ENCODE data around the gene PHACTR2. TPM values are rescaled to one million over a fixed set of nuclear protein-coding genes. Genes with fewer than 3 reads are reported as not detected.
"Not testable (repeated sequence)": the region's sequence is repeated elsewhere in the genome, so short reads cannot be mapped to it uniquely, and the experiment has no call there.

The PHACTR2 gene
- total RNA-seq, 1 donor from 2014 or later = 67.4 TPM

DNA sequence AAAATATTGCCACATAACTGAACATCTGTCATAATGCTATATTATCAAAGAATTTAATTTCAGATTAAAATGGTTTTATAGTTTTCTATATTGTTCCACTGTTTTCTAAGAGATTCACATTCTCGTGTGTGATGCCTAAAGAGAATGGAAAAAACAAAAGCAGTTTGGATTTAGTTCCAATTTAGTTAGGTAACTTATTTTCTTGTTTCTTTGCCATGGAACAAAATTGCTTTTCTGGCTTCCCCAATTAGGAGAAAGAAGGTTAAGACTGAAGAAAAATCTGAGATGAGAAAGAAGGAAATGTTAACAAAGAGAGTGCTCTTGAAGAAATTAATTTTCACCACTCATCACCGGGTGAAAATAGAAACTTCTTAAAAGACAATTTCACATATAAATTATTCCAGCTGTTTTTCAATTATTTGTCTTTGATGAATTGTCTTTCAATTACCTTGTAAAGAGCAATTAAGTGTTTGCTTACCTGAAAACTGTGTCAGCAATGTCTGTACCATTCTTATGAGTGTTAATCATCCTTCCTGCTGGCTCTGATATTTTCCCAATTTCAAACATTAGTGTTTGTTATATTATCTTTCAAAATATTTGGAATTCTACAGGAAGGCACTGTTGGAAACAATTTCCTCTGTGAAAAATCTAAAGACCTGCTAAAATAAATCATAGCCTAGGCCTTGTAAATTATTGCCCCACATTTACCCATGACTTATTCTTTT is 19.5 kb downstream of the PHACTR2 start:
- DNase-seq (ENCODE audit: low spot score) = no peak

DNA sequence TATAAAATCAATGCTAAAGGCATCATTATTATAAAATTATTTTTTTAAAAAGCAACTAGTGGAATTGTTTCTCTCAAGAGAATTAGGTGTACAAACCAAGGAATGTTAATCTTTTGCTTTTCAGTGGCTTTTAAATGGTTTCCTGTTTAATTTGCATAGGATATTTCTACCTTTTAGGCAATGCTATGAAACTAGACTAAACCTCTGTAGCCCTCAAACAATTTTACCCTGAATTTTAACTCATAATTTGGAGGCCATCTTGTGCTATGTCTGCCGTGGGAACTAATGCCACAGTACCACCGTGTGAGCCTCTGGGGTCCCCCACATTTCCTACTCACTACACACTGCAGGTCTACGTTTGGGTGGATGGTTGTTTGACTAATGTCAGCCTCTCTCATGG is 20.6 kb downstream of the PHACTR2 start:
- DNase-seq (ENCODE audit: low spot score) = no peak

DNA sequence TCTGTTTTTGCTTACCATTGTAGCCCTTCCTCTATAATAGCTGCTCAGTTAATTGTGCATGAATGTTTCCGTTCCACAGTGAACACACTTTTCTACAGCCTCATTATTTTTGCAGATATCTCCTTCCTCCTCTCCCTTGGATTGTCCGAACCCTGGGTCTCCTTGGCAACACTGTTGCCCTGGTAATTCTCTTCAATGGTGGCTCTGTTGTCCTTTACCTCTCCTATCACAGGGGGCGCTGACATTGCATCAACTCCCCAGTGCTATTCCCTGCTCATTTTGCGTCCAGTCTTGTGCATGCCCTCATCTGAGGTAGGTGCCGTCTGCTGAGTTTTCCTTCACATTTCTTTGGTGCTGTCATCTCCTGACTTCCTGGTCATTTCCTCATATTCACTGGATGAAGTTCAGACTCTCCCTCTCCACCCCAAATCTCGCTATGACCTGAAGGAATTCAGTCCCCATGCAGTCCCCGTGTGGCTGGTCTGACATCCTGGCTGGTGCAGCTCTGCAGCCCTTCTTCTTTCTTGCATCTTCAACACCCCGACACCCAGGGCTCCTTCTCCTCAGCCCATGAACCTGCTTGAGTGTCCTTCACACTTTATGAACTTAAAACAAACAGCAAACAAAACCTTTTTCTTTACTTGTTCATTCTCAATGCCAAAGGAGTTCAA is 21.1 kb downstream of the PHACTR2 start:
- DNase-seq (ENCODE audit: low spot score) = no peak

DNA sequence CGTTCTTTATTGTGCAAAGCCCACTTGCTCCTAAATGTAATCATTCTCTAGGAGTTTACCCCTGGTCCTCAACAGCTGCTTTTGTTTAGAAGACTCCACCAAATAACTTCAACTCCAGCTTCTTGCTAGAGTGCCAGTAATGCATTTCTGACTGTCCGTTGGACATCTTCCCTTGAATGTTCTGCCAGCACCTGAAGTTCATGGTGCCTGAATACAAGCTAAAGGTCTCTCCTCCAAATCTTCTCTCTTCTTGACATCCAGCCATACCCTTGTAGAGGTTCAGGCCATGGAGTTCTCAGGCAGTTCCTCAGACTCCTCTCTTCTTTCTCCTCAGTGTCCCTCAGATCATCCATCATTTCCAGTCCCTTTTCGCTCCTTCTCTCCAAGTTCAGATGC is 21.7 kb downstream of the PHACTR2 start:
- DNase-seq (ENCODE audit: low spot score) = no peak

DNA sequence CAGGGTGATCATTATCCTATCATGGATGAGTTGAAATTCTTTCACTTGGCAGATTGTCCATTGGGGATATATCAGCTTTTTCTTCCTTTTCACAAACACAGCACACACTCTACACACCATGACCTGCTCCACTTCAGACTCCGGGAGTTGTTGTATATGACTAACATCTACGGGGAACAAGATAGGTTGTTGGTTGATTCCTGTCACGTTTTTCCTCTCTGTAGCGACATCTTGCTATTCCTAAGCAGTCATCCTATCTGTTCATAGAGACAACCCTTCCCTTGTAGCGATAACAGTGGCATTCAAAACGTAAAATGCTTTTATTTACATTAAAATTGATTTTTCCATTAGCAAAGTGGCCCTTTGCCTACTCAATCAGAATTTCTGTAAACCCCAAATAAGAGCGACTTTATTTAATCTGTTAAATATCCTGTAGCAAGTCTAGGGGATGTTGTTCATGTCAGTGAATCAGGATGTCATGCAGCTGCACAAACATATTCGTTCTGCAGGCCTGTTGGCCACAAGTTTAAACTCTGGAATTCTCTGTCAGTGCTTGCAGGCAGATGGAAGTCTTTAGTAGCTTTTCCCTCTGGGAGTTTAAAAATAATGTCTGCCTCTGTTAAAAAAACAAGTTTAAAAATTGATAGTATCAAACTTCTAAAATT is 23.1 kb downstream of the PHACTR2 start:
- DNase-seq (ENCODE audit: low spot score) = no peak

DNA sequence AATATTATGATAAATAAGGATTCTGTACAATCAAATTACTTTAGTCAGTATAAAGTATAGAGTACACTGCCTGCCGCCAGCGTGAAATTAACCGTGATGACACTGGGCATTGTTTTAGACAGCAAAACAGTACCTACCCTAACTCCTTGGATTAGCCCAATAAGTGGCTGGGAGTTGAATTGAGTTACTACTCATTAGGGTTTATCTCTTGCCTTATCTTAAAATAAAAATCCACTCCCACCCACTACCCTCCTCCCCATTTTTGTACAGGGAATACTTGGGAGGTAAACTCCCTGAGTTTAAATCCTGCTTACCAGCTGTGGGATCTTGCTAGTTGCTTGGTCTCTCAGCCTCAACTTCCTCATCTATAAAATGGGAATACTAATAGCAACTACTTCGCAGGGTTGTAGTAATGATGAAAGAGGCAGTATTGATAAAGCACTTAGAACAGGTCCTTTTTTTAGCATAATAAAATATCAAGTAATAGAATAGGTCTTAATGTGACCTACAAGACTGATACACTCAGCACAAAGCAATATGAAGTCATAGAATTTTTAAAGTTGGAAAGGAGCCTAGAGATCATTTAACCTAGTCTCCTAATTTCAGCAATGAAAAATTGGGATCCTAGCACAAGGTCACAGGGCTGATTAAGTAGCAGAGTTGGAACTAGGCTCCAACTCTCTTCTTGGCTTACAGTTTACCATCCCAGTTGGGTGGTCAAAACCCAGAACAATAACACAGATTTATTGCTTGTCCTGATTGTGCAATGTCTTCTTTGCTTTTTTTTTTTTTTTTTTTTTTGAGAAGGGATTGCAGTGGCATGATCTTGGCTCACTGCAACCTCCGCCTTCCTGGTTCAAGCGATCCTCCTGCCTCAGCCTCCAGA is 23.8 kb downstream of the PHACTR2 start:
- no peak for DNase-seq (ENCODE audit: low spot score)

DNA sequence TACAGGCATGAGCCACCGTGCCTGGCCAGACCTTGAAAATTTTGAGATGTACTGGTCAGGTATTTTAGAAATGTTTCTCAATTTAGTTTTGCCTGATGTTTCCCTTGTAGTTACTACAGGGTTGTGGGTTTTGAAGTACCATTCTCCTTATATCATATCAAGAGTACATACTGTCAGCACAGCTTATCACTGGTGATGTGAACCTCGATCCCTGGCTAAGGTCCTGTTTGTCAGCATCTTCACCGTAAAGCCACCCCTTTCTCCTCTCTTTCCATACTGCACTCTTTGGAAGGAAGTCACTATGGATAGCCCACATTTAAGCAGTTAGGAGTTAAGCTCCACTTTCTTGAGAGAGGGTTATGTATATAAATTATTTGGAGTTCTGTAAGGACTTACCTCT is 27.8 kb downstream of the PHACTR2 start:
- no peak for DNase-seq (ENCODE audit: low spot score)

DNA sequence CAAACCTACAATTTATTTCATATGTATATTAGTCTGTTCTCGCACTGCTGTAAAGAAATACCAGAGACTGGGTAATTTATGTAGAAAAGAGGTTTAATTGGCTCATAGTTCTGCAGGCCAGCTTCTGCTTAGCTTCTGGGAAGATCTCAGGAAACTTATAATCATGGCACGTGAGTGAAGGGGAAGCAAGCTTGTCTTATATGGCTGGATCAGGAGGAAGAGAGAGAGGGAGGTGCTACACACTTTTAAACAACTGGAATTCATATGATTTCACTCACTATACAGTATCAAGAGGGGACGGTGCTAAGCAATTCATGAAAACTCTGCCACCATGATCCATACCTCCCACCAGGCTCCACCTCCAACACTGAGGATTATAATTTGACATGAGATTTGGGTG is 29.9 kb downstream of the PHACTR2 start:
- no peak for DNase-seq (ENCODE audit: low spot score)

DNA sequence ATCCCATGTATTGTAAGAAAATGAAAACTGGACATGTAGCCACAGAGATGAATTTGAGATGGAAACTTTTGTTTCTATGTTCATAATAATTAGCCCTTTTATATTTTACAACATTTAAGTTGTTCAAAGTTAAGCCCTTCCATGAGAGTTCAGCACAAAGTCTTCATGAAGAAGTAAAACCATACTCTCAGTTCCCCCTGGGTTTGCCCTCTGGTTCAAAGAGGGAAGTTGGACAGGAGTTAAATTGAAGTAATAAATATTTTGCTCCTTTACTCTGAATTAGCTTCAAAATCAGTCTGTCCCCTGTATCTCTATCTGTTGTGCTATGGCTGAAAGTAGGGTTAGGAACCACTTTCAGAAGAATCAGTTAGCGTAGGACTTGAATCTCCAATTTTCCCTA is 31.1 kb downstream of the PHACTR2 start:
- DNase-seq (ENCODE audit: low spot score) = no peak

DNA sequence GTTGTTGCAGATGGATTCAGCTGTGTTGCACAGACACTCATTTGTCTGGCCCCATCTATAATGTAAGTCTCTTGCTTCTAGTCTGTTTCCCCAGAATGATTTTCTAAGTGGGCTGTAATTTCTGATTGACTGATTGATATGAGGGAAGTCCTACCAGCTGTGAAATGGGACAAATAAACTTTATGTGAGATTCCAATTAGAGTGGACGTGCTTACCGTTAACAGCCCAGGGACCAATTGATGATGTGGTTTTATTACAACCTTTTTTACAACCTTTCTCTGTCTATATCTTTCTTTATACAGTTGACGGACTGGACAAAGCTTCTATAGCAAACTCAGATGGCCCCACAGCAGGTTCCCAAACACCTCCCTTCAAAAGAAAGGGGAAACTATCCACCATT is 33.9 kb downstream of the PHACTR2 start:
- no peak for DNase-seq (ENCODE audit: low spot score)

DNA sequence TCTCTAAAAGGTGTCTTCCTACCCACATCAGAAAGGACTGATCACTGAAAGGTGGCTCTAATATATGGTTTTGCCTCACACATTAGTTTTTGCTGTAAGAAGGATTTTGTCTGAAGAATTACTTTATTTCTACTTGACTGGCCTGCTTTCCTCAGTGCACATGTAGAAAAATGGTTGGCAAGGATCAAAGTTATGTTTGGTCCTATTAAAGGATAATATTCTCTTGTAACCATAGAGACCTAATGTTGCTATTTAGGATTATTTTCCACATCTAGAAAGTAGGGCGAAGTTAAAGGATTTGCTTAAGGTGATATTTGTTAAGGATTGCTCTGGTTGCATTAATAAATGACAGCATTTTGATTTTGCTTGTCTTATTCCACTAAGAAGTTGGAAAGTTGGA is 40.7 kb downstream of the PHACTR2 start:
- no peak for DNase-seq (ENCODE audit: low spot score)

DNA sequence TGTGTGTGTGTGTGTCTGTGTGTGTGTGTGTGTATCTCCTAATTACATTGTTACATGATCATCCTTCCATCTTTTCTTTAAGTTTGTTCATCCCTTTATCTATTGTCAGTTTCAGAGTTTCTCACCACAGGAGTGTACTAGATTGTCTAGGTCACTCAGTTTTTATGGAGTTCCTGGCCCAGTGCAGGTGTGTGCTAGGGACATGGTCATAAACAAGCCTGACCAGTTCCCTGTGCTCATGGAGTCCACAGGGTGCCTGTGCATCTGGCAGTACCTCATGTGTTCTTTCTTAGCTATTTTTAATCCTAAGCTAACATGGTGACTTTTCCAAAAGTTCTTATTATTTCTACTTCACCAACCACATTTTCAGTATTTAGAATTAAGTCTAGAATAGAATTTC is 43.9 kb downstream of the PHACTR2 start:
- DNase-seq (ENCODE audit: low spot score) = no peak

DNA sequence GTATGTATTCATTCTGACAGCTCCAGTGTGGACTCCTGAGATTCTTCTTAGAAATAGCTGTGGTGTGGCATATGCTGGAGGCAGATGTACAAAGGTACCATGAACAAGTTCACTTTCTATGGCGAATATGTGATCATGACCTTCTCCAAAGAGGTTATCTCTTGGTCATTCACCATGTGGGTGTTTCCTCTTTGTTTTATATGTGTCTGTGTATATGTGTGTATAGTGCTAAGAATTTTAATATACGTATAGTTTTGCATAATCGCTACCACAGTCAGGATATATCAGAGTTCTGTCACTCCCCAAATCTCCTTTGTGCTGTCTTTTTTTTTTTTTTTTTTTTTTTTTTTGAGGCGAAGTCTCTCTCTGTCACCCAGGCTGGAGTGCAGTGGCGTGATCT is 47.1 kb downstream of the PHACTR2 start:
- no peak for DNase-seq (ENCODE audit: low spot score)

DNA sequence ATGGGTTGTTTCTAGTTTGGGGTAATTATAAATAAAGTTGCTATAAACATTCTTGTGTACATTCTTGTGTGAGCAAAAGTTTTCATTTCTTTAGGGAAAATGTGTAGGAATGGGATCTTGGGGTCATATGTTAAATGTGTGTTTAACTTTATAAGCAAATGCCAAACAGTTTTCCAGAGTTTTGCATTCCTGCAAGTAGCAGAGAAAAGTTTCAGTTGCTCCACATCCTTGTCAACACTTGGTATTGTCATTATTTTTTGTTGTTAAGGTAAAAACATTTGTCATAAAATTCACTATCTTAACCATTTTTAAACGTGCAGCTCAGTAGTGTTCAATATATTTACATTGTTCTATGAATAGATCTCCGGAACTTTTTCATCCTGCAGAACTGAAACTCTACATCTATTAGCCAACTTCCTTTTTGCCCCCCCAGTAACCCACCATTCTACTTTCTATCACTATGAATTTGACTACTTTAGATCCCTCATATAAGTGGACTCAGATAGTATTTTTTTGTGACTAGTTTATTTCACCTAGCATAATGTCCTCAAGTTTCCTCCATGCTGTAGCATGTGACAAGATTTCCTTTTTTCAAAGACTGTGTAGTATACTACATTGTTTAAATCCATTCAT is 48.4 kb downstream of the PHACTR2 start:
- DNase-seq (ENCODE audit: low spot score) = no peak

DNA sequence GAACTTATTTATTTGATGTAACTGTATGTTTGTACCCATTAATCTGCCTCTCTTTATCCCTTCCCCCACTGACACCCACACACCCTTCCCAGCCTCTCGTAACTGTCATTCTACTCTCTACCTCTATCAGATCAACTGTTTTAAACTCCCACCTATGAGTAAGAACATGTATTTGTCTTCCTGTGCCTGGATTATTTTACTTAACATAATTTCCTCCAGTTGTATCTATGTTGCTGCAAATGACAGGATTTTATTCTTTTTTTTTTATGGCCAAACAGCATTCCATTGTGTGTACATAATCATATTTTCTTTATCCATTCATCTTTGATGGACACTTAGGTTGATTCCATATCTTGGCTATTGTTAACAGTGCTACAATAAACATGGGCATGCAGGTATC is 49.3 kb downstream of the PHACTR2 start:
- DNase-seq (ENCODE audit: low spot score) = no peak

DNA sequence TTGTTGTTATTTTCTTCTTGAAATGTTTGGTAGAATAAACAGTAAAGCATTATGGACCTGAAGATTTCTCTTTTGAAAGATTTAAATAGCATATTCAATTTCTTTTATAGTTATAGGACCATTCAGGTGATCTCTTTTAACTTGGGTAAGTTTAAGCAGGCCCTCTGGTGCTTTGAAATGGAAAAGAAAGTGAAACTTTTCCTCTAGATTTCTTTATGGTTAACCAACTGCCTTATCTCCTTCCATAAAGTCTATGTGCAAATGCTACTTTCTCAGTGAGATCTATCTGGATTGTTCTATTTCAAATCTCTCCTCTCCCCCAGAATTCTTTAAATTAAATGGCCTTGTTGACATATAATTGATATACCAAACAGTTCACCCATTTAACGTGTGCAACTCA is 54.0 kb downstream of the PHACTR2 start:
- no peak for DNase-seq (ENCODE audit: low spot score)

DNA sequence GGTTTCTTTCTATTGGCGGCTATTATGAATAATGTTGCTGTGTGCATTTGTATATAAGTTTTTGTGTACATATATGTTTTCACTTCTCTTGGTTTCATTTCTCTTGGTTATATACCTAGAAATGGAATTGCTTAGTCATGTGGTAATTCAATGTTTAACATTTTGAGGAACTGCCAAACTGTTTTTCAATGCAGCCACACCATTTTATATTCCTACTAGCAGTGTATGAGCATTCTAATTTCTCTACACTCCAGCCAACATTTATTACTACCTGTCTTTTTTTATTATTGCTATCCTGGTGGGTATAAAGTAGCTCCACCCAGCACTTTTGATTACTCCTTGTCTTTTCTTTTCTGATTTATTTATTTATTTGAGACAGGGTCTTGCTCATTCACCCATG is 54.8 kb downstream of the PHACTR2 start:
- DNase-seq (ENCODE audit: low spot score) = no peak

DNA sequence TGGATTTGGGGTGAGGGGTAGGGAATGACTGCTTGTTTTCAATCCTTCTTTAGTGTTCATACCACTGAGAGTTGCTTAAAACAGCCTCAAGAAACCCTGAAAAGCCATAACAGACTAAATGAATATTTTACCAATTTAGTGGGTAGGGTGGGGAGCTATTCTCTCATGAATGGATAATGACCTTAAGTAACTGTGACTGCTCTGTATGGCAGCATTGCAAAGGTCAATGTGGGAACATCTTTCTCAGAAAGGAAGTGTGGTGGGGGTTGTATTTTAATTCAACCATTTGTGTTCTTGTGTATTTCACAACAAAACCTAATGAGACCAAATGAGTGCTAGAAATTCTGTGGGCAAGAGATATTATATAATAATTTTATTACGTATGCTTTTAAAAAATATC is 55.7 kb downstream of the PHACTR2 start:
- no peak for DNase-seq (ENCODE audit: low spot score)

DNA sequence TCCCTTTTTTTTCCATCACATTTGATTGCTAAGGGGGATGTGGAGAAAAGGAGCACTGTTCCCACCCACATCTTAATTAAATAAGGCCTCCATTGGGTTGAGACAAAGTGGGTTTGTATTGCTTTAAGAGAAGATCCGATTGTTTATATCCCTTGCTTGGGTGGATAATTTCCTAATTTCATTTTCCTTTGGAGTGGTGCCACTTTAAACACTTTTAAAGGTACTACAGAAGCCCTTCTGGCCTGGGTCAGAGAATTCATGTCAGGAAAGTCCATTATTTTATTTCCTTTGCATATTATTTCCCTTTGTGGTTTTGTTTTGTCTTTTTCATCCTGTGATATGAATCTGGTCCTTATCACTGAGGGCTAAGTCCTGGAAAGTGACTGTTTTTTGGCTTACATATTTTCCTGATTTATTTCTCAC is 56.9 kb downstream of the PHACTR2 start:
- DNase-seq (ENCODE audit: low spot score) = no peak

DNA sequence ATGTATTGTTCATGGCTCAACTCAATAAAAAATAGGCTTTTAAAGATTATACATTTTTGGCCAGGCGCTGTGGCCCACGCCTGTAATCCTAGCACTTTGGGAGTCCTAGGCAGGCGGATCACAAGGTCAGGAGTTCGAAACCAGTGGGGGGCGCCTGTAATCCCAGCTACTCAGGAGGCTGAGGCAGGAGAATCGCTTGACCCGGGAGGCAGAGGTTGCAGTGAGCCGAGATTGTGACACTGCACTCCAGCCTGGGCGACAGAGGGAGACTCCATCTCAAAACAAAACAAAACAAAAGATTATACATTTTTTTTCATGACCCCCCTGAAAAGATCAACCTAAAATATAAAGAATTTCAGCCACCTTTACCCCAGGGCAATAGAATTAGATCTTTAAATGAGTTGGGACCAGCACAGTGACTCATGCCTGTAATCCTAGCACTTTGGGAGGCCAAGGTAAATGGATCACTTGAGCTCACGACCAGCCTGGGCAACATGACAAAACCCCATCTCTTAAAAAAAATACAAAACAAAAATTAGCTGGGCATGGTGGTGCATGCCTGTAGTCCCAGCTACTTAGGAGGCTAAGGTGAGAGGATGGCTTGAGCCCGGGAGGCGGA is 60.4 kb downstream of the PHACTR2 start:
- DNase-seq (ENCODE audit: low spot score) = not testable (repeated sequence)
